ENCODE measurements around the gene DGKD.
A peak's percentile ranks its signal among the peaks of the same experiment; 100 is the strongest.

The DGKD gene

GRCh38 chr2:233482616-233483015, 128.3 kb downstream of the DGKD start:
- no peak for DNase-seq

DNA sequence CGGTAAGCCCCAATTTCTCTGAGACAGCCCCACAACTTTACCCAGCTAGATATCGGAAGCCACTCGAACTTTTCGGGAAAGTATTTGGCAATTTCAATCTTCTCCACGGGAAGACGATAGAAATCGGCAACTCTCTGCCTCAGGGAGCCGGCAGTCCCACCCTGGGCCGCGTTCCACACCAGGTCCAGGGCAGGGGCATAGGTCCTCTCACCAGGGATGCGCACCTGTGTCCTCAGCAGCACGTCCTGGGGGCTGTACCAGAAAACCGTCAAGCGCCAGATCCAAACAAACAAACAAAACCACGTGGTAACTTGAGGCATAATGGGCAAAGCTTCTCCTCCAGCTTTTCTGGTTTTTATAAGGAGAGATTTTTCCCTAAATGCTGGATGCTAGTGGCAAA, 131.4 kb downstream of the DGKD start:
- no peak for DNase-seq

GRCh38 chr2:233486357-233486756, 132.1 kb downstream of the DGKD start:
- DNase-seq = no peak

DNA sequence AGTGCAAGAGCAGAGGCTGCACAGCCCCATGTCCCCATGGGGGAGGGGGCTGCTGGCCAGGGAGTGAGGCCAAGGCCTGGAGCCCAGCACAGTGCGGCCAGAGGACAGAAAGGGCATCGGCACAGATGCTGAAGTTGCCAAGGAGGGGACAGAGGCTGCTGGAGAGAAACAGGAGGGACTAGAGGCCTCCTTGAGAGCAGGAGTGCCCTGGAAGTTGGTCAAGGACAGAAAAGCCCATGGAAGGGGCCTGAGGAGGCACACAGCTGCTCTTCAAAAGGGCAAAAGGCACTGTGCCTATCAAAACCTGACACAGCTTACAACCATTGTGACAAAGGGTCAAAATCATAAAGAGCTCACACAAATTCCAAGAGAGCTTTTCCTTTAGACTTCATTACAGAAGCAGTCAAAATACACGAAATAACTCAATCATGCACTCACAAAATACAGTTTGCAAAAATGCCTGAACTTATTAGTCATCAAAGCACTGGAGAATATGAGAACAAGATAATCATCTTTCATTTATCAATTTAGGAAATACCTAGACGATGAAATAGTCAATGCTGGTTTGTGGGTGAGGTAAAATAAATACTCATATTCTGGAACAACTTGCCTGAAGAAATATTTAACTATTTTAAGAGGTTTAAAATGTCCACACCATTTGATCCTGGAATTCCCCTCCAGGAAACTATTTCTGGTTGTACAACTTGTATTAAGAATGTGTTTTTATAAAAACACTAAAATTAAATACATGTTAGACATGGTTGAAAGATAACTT, 132.7 kb downstream of the DGKD start:
- DNase-seq = no peak

DNA sequence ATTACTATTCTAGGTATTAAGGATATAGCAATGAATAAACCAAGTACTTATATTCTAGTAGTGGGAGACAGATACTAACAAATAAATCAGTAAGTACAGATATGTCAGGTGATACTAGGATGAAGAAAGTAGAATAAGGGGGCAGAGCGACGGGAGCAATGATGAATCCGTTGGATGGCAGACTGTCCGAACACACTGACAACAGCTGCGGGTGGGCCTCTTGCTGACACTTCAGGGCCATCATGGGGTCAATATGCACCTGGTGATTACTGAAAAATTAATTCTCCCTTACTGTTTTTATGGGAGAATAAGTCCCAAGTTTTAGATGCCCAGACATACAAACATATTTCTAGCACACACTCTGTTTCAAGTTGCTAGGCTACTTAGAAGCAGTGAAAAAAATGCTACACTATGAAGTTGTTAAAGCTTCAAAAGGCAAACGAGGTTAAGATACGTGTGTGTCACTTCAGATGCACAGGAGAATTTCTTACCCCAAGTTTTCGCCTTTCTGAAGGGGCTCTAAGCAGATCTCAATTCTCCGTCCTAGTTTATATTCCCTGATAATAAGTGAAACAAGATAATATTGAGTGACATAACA, 133.6 kb downstream of the DGKD start:
- DNase-seq = no peak

GRCh38 chr2:233489143-233489542, 134.8 kb downstream of the DGKD start:
- no peak for DNase-seq

GRCh38 chr2:233489666-233490065, 135.4 kb downstream of the DGKD start:
- no peak for DNase-seq

- DNase-seq = no peak
These were observed 136.5 kb downstream of the DGKD start for GRCh38 chr2:233490831-233491230.

DNA sequence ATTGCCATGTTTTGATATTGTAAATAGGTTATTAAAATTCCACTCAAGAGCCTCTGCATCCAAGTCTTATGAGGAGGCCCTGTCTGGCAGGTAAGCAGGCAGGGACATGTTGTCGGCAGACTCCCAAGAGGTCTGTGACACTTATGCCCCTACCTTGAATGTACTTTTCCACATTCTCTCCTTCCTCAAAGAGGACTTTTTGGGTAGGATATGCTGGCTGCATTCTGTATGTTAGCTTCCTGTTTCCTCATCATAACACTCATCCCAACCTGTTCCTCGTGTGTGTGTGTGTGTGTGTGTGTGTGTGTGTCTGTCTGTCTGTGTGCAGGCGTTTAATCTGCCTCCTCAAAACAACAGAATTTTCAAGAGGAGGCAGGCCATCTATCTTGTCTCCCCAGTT, 137.0 kb downstream of the DGKD start:
- DNase-seq = no peak

- no peak for DNase-seq
These were observed 137.8 kb downstream of the DGKD start for GRCh38 chr2:233492078-233492477.

GRCh38 chr2:233492751-233493150, 138.5 kb downstream of the DGKD start:
- no peak for DNase-seq

GRCh38 chr2:233495503-233496496, 141.5 kb downstream of the DGKD start:
- DNase-seq = no peak

DNA sequence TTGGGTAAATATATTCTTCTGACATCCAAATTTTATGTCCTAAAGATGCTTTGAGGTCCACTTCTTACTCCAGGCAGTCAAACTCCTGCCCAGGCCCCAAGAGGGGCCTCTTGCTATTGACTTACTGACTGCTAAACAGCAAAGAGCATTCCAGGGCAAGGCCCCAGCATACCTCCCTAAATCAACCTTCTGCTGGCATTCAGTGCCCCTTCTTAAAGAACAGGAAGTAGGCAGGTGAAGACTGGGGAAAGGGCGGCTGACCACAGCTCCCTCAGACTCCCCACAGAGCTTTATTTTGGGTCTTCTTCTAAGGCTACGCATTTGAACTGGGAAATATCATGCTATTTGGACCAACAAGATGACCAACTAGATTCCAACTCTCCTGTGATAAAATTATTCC, 143.4 kb downstream of the DGKD start:
- no peak for DNase-seq

DNA sequence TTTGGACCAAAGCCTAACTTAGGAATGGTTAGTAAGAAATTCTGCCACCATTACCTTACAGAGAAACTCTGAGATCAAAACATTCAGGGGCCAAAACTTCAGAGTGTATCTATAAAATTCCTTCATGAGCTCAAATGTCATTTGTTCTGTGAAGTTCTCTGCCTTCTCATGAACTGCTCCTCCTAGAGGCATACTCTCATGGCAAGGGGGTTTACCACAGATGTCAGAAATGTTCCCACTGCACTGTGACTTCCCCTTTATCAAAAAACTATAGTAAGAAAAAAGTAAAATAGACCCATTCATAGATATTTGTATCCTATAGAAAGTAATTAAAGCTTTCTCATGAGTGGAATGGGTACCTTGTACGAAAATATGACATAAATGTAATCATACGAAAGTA, 143.8 kb downstream of the DGKD start:
- no peak for DNase-seq

GRCh38 chr2:233499928-233500327, 145.6 kb downstream of the DGKD start:
- DNase-seq = no peak

- DNase-seq = peak; percentile 10
These were observed 147.1 kb downstream of the DGKD start for GRCh38 chr2:233501198-233502076.

DNA sequence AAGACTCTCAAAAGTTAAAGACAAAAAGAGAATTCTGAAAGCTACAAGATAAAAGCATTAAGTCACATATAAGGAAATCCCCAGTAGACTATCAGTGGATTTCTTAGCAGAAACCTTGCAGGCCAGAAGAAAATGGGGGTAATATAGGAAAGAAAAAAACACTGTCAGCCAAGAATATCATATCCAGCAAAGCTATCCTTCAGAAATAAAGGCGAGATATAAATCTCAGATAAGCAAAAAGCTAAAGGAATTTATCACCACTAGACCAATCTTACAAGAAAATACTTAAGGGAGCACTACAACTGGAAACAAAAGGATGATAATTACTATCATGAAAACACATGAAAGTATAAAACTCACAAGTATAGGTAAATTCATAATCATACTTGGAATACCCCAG, 149.2 kb downstream of the DGKD start:
- no peak for DNase-seq

GRCh38 chr2:233503947-233504637, 149.8 kb downstream of the DGKD start:
- no peak for DNase-seq

DNA sequence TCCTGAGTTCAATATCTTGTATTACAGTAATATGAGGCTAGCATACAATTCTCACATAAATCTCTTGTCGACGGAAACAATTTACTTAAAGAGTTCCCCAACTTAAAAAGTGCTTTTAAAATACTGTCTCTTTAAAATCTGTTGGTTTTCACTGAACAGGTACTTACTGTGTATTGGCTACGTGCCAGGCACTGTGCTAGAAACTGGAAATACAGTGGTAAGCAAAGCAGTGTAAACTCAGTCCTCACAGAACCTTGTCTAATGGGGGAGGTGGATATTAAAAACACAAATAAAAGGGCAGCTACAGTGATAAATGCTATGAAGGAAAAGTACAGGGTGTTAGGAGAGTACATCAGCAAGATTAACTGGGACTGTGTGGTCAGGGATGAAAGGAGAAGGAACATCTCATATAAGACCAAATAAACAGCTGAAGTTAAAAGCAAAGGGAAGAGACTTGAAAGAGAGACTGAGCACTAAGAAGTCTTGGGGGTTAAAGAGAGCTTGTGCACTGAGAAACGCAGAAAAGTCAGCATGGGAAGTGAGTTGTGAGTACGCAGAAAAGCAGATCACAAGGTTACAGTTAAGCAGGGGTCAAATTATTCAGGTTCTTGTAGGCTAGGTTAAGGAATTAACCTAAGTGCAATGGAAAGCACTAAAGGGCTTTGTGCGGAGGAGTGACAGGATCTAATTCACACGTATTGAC, 159.8 kb downstream of the DGKD start:
- DNase-seq = no peak

DNA sequence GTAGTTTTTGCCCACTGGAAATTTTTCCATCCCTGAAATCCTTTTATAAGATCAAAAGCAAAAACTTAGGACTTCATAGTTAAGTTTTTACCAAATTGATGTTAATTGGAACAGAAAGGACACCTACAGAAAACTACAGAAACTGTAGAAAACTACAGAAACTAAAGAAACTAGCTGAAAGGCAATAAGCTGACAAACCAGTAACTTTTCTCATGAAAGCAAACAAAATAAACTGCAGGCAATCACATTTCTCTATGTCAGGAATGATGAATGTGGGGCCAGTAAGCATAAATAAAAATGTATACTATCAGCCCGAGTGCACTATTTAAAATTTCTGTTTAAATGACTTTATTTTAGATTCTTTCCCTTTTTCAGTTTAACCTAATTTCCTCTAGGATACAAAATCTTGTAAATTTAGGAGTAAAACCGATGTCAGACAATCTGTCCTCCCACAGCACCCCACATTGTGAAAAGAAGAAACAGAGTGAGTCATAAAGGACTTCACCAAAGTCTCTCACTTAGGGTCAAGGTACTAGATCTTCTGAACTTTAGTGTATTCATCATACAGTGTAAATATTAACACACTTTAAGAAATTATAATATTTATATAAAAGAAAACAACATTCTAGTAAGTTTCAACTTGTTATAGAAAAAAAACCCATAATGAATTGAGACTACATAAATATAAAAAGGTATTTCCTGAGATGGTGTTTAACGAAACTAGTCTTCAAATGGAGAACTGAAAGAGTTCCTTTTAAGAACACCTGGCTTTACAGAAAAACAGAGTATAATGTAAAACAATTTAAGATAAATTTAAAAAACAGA, 165.7 kb downstream of the DGKD start:
- no peak for DNase-seq

Data from inflammatory macrophage treated with lipopolysaccharide for 4 hours (primary cell).